ENCODE data around the gene EXD3. TPM values are rescaled to one million over a fixed set of nuclear protein-coding genes. Genes with fewer than 3 reads are reported as not detected.
A peak's percentile ranks its signal among the peaks of the same experiment; 100 is the strongest.

EXD3 gene
- total RNA-seq, 2 donors from 2014 or later = 15.4 to 17.8 TPM

DNA sequence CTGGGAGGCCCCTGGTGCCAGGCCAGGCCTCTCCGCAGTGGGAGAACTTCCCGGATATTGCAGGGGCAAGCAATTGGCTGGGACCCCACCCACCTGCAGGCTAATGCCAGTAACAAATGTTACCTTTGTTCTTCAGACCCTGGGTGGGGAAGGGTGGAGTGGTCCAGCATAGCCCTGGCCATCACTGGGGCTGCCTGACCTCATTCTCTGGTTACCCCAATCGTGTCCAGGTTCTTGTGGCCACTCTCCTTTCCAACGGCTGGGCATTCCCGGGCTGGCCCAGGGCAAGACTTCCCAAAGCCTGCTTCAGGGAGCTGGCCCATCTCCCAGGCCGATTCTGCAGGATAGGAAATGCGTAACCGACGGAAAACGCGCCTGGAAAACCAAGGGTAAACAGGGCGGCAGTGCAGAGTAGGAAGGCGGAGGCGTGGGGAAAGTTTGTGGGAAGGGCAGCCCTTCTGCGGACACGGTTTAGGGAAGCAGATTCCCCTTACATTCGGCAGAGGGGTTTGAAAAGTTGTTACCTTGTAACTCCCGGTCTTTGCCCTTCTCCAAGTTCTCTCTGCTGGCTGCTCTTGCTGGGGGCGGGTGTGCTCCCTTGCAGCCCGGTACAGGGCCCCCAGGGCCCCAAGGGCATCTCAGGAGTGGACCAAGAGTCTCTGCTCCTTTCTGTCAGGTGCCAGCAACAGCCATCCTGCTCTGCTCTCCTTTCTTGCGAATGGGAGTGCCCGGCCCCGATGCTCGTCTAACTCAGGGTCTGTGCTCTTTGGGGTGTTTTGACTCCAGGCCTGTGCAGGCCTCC, 124.4 kb downstream of the EXD3 start:
- Mint-ChIP-seq H3K36me3 (ENCODE audit: low read depth) (peaks cover 2% of the 10 kb centered on the region), H3K27ac (no peak overlapping the region), H3K4me1 (peaks cover 7% of the 10 kb centered on the region), H3K27me3 (peaks cover 27% of the 10 kb centered on the region), H3K4me3 (no peak overlapping the region)
- no peaks in the 10 kb centered on the region for H3K9me3 ChIP-seq (ENCODE audit: control insufficient read depth, low read length, poor library complexity, severe bottlenecking)
- ATAC-seq = no peak
- no peak for DNase-seq

DNA sequence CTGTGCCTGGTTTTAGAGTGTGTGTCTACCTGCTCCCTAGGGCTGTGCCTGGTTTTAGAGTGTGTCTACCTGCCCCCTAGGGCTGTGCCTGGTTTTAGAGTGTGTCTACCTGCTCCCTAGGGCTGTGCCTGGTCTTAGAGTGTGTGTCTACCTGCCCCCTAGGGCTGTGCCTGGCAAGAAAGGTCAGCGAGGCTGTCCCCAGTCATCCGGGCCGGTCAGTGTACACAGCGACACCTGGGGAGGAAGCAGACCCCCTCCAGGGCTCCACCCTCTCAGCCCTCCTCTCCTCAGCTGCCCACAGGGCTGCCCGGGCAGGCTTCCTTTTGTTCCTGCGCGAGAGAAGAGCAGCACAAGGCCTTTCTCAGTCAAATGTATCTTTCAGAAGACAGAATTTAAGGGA, 125.0 kb downstream of the EXD3 start:
- no peaks in the 10 kb centered on the region for H3K9me3 ChIP-seq (ENCODE audit: control insufficient read depth, low read length, poor library complexity, severe bottlenecking)
- ATAC-seq (no peak), DNase-seq (no peak)
- Mint-ChIP-seq H3K4me3 (no peak overlapping the region), H3K27ac (no peak overlapping the region), H3K4me1 (peaks cover 7% of the 10 kb centered on the region), H3K27me3 (peaks cover 34% of the 10 kb centered on the region), H3K36me3 (ENCODE audit: low read depth) (peaks cover 2% of the 10 kb centered on the region)

DNA sequence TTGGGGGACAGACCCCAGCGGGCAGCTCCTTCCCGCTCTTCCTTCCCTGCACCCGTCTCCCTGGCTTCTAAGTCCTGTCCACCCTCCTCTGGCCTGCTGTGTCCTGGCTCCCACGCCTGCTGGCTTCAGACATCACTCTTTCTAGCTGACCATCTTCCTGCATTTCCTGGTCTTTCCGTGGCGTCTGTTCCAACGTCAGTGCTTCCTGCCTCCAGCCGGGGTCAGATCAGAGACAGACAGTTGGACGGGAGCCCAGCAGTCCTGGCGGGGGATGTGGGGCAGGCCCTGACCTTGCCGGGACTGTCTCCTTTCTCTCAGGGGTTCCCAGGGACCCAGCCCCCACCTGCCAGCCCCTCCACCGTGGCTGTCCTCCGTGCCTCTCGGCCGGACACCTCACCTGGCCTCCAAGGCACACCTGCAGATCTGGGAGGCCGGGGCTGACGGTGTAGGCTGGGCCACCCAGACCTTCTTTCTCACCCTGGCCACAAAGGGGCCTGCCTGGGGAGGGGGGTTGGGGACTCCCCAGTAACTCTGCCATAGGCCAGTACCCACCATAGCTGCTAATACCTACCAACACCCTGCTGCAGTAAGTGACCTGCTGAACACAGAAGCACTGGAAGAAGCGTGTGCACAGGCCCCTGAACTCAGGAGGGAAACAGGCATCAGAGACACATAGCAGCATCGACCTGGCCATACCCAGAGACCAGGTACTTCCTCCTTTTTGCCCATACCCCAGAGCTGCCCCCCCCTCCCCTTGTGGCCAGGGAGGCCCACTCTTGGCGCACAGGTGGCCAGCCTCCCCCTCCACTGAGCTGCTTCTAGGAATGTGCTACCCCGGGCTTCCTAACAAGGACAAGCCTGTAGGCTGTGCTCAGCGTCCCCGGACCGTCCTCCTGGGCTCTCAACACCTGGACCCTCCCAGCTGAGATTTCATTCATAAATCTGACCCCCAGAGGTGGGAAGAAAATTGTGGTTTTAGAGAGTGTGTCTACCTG, 126.0 kb downstream of the EXD3 start:
- Mint-ChIP-seq H3K4me3 (peak overlapping the region; percentile 79), H3K4me1 (peaks cover 7% of the 10 kb centered on the region), H3K27ac (no peak overlapping the region), H3K36me3 (ENCODE audit: low read depth) (peaks cover 2% of the 10 kb centered on the region), H3K27me3 (peaks cover 34% of the 10 kb centered on the region)
- ATAC-seq (no peak), DNase-seq (no peak)
- no peaks in the 10 kb centered on the region for H3K9me3 ChIP-seq (ENCODE audit: control insufficient read depth, low read length, poor library complexity, severe bottlenecking)

DNA sequence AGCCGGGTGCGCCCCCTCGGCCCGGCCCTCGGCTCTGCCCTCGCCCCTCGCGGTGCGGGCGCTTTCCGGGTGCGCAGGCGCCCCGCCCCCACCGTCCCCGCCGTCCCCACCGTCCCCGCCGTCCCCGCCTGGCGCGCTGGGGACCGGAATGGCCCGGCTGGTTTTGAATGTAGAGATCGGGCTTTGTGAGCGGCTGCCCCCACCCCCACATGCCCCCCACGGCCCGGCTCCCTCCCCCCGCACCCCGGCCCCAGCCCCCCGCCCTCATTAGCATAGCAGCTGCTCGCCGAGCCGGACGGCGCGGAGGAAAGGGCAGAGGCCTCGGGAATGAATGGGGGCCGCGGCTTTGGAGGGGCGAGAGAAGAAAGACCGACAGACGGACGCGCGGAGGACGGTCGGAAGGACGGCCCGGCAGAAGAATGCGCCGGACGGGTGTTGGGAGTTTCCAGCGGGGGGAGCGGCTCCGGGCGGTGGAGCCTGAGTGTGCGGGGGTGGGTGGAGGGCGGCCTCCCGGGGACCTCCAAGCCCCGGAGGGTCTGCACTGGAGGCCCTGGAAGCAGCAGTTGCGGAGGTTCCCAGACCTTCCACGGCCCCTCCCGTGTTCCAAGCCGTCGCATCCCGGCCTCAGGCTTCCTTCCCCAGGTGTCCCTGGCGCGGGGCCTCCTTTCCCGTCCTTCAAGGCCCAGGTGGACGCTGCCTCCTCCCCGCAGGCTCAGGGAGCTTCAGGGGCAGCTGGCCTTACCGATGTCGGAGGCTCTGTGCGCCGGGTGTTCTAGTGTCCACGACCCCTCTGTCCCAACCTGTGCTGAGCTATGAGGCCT, 126.9 kb downstream of the EXD3 start:
- Mint-ChIP-seq H3K4me3 (peak overlapping the region; percentile 79), H3K36me3 (ENCODE audit: low read depth) (peaks cover 2% of the 10 kb centered on the region), H3K27me3 (peaks cover 34% of the 10 kb centered on the region), H3K4me1 (peaks cover 7% of the 10 kb centered on the region), H3K27ac (no peak overlapping the region)
- DNase-seq = peak in 1 of 3 donors; percentile 11
- H3K9me3 ChIP-seq (ENCODE audit: control insufficient read depth, low read length, poor library complexity, severe bottlenecking) = no peaks in the 10 kb centered on the region
- ATAC-seq = peak; percentile 22

DNA sequence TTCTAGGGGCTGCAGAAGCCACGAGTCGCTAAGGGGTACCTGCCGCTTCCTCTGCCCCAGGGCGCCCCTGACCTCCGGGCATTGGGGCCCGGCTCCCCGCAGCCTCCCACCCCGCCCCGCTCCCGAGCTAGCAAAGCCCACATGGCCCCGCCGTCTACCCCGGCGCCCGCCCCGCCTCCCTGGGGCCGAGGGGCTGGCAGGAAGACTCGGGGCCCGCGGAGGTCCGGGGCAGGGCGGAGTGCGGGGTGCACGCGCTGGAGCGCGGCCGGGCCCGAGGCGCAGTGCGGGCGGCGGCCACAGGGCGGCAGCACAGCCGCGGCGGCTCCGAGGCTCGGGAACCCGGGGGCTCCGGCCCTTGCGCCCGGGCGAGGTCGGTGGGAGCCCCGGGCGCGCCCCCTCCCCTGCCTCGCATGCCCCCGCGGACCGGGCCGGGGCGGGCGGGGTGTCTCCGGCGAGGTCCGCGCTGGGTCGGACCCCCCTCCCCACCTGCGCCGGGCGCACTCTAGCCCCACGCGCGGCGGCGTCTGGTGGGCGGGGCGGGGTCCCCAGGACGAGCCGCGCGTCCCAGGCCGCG, 127.6 kb downstream of the EXD3 start:
- H3K36me3 Mint-ChIP-seq (ENCODE audit: low read depth) = peaks cover 2% of the 10 kb centered on the region
- DNase-seq (peak; percentile 29 to 50 (median 46)), ATAC-seq (peak; percentile 91)
- peaks cover 34% of the 10 kb centered on the region for H3K27me3 Mint-ChIP-seq
- H3K9me3 ChIP-seq (ENCODE audit: control insufficient read depth, low read length, poor library complexity, severe bottlenecking) = no peaks in the 10 kb centered on the region
- peak overlapping the region; percentile 7 for H3K4me3 Mint-ChIP-seq
- no peak overlapping the region for H3K27ac Mint-ChIP-seq
- peaks cover 5% of the 10 kb centered on the region for H3K4me1 Mint-ChIP-seq

DNA sequence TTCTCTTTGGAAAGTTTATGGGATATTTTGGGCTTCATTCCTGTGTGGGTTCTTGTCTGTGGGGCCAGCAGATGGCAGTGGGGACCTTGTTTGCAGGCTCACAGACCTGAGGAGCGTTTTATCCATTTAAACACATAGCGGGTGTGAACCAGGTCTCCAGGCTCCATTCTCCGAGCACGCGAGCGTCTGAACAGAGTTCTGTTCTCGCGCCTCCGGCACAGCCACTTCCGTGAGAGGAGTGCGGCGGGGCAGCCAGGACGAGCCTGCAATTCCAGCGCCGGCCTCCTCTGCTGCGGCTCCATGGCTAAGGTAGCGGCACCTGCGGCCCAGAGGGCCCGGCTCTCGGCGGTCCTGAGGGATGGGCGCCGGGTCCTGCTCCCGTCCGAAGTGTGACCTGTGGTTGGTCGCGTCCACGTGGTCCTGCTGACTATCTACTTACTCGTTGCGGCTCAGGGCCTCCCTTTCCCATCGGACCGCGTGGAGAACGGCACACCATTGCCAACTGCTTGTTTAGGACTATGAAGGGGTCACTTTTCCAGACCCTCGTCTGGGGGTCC, 128.2 kb downstream of the EXD3 start:
- ATAC-seq (peak; percentile 24), DNase-seq (peak in 1 of 3 donors; percentile 9)
- no peaks in the 10 kb centered on the region for H3K9me3 ChIP-seq (ENCODE audit: control insufficient read depth, low read length, poor library complexity, severe bottlenecking)
- Mint-ChIP-seq H3K4me1 (peaks cover 5% of the 10 kb centered on the region), H3K27me3 (peaks cover 34% of the 10 kb centered on the region), H3K36me3 (ENCODE audit: low read depth) (peaks cover 2% of the 10 kb centered on the region), H3K27ac (no peak overlapping the region), H3K4me3 (peak overlapping the region; percentile 7)

DNA sequence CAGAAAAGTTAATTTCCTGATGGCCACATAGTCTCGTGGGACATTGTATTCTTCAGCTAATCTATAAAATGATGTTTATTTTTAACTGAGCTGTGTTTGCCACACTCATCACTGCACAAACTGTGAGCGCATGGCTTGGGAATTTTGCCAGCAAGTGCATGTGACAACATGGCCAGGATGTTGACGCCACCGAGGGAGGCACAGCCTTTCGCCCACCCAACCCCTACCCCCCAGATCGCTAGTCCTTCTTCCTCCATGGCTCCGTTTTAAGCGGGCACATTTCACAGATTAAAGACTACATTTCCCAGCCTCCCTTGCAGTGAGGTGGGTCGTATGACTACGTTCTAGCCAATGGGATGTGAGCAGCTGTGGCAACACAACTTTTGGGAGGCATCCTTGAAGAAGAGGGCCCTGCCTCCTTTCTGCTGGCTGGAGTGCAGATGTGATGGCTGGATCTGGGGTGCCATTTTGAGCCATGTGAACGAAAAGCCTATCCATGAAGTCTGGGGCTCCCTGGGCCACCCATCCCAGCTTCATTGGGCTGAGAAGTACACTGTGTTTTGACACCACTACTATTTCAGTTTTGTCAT, 128.8 kb downstream of the EXD3 start:
- no peak overlapping the region for H3K4me3 Mint-ChIP-seq
- no peaks in the 10 kb centered on the region for H3K9me3 ChIP-seq (ENCODE audit: control insufficient read depth, low read length, poor library complexity, severe bottlenecking)
- peak; percentile 45 for ATAC-seq
- no peak overlapping the region for H3K27ac Mint-ChIP-seq
- peaks cover 5% of the 10 kb centered on the region for H3K4me1 Mint-ChIP-seq
- DNase-seq = no peak
- H3K27me3 Mint-ChIP-seq = peaks cover 33% of the 10 kb centered on the region
- peaks cover 2% of the 10 kb centered on the region for H3K36me3 Mint-ChIP-seq (ENCODE audit: low read depth)

DNA sequence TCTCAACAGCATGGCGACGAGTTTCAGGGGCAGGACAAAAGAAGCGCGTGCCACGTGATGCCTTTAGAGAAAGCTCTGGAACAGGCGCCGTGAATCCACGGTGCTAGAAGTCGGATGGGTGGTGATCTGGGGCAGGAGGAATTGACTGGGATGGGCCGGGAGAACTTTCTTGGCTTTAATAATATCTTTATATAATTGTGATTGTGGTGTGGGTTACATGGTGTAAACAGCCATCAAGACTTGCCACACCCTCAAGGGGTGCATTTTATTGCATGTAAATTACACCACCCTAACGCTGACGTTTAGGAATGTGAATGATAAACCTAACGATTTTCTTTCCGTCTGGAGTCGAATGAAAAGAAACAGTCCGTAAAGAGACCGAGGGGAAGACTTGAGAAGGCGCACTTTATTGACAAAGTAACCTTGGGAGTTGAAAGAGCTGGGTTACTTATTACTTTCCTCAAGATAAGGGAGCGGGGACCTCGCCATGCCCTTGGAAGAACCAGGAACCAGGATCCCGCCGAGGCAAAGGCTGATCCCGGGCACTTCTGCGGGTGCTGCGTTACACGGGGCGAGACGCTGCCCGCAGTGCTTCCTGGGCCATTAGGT, 129.4 kb downstream of the EXD3 start:
- peaks cover 2% of the 10 kb centered on the region for H3K36me3 Mint-ChIP-seq (ENCODE audit: low read depth)
- no peak overlapping the region for H3K27ac Mint-ChIP-seq
- peak overlapping the region; percentile 19 for H3K4me3 Mint-ChIP-seq
- no peak for ATAC-seq
- no peaks in the 10 kb centered on the region for H3K9me3 ChIP-seq (ENCODE audit: control insufficient read depth, low read length, poor library complexity, severe bottlenecking)
- peaks cover 30% of the 10 kb centered on the region for H3K27me3 Mint-ChIP-seq
- no peak for DNase-seq
- H3K4me1 Mint-ChIP-seq = peaks cover 5% of the 10 kb centered on the region

DNA sequence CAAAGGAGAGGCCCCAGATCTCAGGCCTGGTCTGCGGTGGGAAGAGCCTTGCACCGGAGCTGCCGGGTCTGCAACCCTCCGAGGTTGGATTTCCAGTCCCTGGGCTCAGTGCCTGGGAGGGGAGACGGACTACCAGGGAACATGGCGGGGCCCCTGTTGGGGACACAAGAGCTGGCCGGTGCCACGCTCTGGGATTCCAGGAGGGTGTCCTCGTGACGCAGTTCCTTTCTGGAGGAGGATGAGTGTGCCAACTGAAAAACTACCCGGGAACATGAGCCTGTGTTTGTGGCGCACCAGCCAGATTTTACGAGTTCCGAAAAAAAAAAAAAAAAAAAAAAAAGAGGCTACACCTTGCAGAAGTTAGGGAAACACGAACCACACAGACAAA, 129.9 kb downstream of the EXD3 start:
- Mint-ChIP-seq H3K27ac (no peak overlapping the region), H3K36me3 (ENCODE audit: low read depth) (peaks cover 2% of the 10 kb centered on the region), H3K4me3 (no peak overlapping the region), H3K4me1 (peaks cover 5% of the 10 kb centered on the region), H3K27me3 (peaks cover 30% of the 10 kb centered on the region)
- ATAC-seq (no peak), DNase-seq (no peak)
- no peaks in the 10 kb centered on the region for H3K9me3 ChIP-seq (ENCODE audit: control insufficient read depth, low read length, poor library complexity, severe bottlenecking)

DNA sequence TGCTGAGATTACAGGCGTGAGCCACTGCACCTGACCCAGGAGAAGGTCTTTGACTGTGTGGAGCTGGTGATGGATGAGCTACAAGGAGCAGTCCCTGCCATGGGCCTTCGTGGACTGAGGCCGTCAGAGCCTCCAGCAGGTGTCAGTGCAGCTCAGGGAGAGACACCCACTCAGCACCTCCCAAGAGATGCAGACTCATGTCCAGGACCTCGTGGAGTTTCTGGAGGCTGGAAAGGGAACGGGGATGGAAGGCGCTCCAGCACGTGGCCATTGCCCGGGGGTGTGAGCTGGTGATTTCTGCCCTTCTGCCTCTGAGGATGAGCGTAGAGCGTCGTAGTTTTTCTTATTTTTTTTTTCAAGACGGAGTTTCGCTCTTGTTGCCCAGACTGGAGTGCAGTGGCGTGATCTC, 136.0 kb downstream of the EXD3 start:
- H3K4me1 Mint-ChIP-seq = peaks cover 4% of the 10 kb centered on the region

DNA sequence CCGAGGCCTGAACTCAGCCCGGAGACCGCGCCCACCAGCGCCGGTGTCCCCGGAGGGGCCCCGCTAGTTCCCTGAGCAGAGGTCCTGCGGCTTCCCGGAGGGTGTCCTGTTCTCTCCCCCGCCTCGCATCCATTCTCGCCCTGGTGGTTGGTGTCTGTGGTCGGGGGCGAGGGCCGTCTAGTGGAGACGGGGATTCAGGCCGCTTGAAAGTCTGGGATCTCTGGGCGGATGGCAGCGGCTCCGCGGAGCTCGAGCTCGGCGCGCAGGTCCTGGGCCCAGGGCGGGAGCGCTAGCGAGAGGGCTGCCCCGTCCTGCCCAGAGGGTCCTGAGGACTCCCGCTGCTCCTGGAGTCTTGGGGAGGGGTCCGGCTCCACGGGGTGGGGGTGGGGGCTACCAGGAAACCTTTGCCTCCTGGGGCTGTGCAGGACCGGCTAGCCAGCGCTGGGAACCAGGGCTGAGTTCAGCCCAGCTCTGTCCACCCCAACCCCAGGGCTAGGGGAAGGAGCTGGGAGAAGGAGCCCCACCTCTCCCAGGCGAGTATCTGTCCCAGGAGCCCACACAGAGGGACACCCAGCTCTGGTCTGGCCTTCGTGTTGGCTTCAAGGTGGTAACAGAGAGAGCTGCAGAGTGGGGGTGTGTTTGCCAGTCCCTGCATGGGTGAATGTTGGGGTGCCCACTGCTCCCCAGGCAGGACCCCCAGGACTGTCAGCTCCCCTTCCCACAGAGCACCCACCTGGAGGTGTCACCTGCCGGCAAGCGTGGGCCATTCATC, 141.4 kb downstream of the EXD3 start:
- DNase-seq (no peak), ATAC-seq (no peak)
- Mint-ChIP-seq H3K4me3 (peak overlapping the region; percentile 50), H3K27me3 (peaks cover 8% of the 10 kb centered on the region), H3K27ac (no peak overlapping the region), H3K36me3 (ENCODE audit: low read depth) (no peaks in the 10 kb centered on the region), H3K4me1 (peaks cover 12% of the 10 kb centered on the region)
- H3K9me3 ChIP-seq (ENCODE audit: control insufficient read depth, low read length, poor library complexity, severe bottlenecking) = no peaks in the 10 kb centered on the region

More for the DNA sequence above, 136.0 kb downstream of the EXD3 start:
- Mint-ChIP-seq H3K4me3 (no peak overlapping the region), H3K27me3 (peaks cover 8% of the 10 kb centered on the region), H3K36me3 (ENCODE audit: low read depth) (peaks cover 2% of the 10 kb centered on the region), H3K27ac (no peak overlapping the region)
- DNase-seq = no peak
- H3K9me3 ChIP-seq (ENCODE audit: control insufficient read depth, low read length, poor library complexity, severe bottlenecking) = no peaks in the 10 kb centered on the region
- peak; percentile 48 for ATAC-seq
